Embryonic facial prominence (tissue), 1 donor: ENCODE measurements around the gene ZNF536.
"Not testable (repeated sequence)": the region's sequence is repeated elsewhere in the genome, so short reads cannot be mapped to it uniquely, and the experiment has no call there.

ENCODE experiments used
- DNase-seq: peaks from one replicate; pipeline ENCODE4 v3.0.0-alpha.2; 2016; ENCODE audit errors: extremely low spot score

ZNF536 gene

DNA sequence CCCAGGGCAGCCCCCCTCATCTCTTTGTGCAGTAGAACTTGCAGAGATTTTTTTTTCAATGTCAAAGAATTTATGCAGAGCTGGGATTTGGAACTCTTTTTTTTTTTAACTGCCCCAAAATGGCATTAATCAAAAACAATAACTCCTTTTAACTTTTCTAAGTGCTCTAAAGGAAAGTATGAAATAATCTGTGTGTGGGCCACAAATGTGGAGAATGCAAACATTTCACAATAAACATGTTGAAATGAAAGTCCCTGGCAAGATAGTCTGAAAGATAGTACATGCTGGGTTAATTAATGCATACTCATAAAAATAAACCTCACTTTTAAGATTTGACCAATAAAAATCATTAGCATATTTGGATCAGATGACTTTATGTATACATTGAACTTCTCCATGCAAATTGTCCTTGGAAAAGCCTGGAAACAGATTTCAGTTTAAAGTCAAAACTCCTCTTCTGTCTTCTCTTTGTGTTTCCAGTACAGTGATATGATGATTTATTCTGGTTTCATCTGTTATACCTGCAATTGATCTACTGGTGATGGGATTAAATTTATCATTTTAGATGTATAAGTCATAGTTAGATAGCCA is 30.5 kb upstream of the ZNF536 start:
- DNase-seq: no peak

- DNase-seq: no peak
These were observed 29.3 kb upstream of the ZNF536 start for GRCh38 chr19:30342901-30343300.

- DNase-seq: no peak
These were observed 27.4 kb upstream of the ZNF536 start for GRCh38 chr19:30344446-30345425.

- DNase-seq: no peak
These were observed 26.5 kb upstream of the ZNF536 start for GRCh38 chr19:30345686-30346085.

GRCh38 chr19:30346468-30346867 is 25.7 kb upstream of the ZNF536 start:
- not testable (repeated sequence) for DNase-seq

- no peak for DNase-seq
These were observed 23.0 kb upstream of the ZNF536 start for GRCh38 chr19:30349131-30349730.

- no peak for DNase-seq
These were observed 21.2 kb upstream of the ZNF536 start for GRCh38 chr19:30350692-30351663.

- no peak for DNase-seq
These were observed 20.4 kb upstream of the ZNF536 start for GRCh38 chr19:30351774-30352173.

DNA sequence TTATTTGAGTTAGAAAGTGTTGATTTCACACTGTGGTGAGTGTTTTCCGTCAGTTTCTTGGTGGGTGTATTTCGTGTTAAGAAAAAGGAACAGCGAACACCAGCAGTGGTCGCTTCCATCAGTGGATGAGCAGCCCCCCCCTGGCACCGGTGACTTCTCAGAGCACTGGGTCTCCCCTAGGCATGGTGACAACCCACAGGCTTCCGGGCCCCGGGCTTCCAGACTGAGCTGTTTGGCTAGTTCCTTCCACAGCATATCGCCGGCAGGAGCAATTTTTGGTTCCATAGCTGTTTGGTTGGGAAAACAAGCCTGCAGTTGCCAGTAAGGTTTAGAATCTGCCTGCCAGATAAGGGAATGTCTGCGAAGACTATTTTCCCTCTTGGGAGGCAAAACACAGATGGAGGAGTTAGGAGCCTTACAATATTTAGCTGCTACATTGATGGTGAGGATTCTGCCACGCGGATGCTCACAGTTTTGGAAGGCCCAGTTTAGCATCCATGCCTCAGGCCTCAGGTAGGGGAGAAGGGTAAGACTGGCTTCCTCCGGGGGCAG is 18.7 kb upstream of the ZNF536 start:
- no peak for DNase-seq

GRCh38 chr19:30355586-30355985 is 16.6 kb upstream of the ZNF536 start:
- DNase-seq: no peak

DNA sequence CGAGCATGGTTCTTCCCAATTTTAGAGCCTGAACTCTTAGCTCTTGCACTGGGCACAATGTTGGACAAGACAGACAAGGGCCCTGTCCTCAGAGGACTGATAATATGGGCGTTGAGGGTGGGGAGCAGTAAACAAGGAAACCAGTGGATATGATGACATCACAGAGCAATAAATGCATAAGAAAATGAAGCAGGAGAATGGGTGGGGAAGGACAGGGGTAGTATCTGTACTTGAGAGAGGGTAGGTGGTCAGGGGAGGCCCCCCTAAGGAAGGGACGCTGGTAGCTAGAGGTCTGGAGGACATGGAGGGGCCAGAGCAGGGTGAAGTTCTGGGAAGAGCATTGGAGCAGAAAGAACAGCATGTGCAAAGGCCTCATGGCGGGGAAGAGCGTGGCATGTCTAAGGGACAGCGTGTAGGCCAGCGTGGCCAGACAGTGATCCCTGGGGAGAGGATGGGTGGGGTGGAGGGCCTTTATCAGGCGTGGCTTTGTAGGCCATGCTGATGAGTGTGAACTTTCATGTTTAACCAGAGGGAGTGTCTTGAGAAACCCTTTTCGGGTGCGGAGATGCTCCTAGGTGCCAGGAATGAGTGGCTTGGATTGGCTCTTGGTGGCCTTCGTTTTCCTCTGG is 15.1 kb upstream of the ZNF536 start:
- DNase-seq: no peak

GRCh38 chr19:30357580-30357954 is 14.6 kb upstream of the ZNF536 start:
- no peak for DNase-seq

DNA sequence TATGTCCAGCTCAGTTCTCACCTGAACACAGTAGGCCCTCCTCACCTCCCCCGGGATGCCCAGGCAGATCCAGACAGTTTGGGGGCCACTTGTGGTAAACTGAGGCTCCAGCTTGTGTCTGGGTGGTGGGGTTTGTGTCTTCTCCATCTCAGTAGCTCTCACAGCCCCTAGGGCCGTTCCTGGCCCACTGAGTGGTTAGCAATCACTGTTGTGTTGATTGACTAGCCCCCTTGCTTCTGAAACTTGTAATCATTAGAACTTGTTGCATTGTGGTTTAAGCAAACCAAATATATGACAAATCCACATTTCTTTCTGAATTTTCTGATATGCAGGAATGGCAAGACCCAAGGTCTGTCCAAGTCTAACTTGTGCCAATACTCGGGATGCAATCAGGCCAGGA is 13.9 kb upstream of the ZNF536 start:
- DNase-seq: no peak

- no peak for DNase-seq
These were observed 13.2 kb upstream of the ZNF536 start for GRCh38 chr19:30358821-30359580.

DNA sequence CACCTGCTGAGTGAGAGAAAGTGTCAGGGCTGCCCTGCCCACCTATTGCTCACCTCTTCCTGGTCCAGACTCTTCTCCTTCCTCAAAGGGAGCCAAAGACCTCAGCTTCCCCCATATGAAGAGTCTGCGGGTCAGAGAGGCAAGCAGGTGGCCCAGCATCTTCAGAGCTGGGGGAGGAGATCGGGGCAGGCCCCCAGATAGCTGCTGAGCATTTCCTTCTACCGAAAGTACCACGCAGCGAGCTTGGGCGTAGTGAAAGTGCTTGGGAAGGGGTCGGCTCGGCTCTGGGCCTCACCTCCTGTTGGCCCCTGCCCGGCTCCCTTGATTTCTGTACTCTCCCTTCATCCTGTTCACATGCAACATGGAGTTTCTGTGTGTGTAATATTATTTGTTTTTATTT is 12.2 kb upstream of the ZNF536 start:
- no peak for DNase-seq

DNA sequence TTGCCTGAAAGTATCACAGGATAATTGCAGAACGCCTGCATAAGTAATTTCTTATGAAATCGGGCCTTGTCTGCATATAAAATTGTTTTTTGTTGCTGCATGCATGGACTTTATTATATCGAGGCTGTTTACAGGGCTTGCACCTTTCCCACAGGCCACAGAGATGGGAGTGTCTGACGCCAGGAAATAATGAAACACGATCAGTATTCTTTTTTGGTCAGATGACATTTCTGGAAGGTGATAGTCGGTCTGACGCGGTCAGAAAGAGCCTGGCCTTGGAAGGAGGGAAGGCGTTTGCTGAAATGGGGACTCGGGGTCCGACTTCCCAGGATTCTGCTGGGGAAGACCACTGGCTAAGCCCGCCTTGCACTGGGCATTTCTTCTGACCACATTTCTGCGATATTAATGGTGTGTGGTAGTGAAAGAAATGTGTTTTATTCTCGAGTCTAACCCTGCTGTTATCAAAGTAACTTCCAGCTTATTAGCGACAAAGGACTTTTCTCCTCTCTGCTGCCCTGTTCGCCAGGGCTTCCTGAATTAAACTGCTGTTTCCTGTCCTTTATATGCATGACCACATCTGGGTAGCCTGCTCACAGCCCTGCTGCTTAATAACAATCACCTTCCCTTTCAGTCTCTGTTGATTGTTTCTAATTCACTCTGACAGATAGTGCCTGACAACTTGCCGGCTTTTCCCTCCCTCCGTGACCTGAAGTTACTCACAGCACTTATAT is 11.6 kb upstream of the ZNF536 start:
- DNase-seq: no peak

GRCh38 chr19:30361107-30361447 is 11.1 kb upstream of the ZNF536 start:
- no peak for DNase-seq

DNA sequence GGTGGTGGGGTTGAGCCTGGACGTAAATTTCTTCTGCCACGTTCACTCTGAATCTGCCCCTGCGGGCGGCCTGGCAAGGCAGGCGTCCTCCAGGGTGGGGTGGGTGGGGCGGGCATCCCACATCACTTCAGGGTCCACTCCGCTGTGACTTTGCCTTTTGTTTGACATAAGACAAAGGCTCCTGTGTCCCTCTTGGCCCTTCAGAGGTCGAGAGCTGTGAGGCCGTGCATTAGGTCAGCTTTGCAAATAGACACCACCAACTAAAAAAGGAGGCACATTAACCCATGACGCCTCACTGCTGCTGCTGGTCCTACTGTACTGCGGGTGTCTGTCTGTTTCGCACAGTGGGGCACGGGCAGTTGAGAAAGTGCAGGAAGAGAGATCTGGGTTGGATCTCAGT is 10.5 kb upstream of the ZNF536 start:
- DNase-seq: no peak

DNA sequence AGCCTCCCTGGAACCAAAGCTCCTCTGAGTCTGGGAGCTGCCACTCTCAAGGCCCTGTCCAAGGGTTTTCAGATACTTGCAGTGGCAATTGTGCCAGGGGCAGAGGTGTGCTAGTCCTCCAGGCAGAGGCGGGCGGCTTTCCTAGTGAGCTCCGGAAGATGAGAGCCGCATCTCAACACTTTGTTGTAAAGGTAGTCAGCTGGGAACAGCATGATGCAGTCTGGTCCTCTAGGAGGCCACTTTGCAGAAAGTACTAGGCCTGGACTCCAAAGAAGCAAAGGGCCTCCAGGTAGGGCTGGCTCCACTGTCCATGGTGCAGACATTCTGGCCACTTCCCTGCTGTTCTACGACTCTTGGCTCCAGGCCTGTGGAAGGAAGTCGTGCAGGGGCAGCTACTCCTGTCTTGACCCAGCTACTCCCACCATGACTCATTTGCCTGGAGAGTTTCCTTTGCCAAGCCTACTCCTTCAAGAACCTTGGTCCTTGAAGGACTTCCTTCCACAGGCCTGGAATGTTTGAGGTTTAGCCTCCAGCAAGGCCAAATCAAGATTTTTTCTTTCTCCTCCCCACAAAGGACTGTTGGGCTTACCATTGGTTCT is 9.9 kb upstream of the ZNF536 start:
- DNase-seq: no peak
